ENCODE results near the gene AUTS2. TPM values are rescaled to one million over a fixed set of nuclear protein-coding genes. Genes with fewer than 3 reads are reported as not detected.

AUTS2 gene
- total and polyA plus RNA-seq, 2 donors (not counting 1 experiment from before 2014, with no cell fraction given): 0.60 to 9.1 TPM

DNA sequence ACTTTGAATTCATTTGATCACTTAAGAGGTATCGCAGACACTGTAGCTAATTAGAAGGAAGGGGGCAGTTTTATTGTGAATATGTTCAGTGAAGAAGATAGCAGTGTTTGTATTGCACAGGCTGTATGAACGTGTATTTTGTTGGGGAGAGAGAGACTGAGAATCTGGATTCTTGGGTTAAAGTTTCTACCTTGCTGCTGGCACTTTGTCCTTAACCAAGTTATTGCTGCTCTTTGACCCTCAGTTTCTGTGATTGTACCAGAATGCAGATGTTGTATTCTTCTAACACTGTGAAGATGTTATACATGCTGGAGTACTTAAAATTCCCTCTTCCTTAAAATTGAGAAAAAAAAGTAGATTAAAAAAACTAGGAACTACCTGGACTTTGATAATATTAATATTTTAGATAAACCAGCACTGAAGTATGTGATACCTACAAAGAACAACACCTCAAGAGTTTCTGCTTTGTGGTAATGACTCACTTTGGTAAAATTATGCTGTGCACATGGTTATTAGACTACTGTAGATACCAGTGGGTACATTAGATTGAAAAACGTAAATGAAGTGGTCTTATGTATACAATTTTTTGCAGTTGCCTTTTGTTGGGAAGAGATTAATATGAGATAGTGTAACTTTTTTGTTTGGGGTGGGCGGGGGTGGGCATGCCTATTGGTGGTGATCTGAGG is 321.3 kb downstream of the AUTS2 start:
- Histone ChIP-seq H3K9me3 (ENCODE audit: control insufficient read depth, insufficient read depth, low read depth, low read length) (no peaks in the 10 kb centered on the region), H3K4me2 (ENCODE audit: extremely low read depth, insufficient read depth, low read length) (no peak overlapping the region), H3K27ac (ENCODE audit: insufficient read depth, low read length) (no peak overlapping the region), H3K4me3 (replicated peaks in 1 of 4; ENCODE audit: control extremely low read depth in 1 of 4, insufficient read depth in 1 of 4, low read depth in 3 of 4, low read length in 4 of 4) (no peak overlapping the region), H3K27me3 (ENCODE audit: control insufficient read depth, insufficient read depth, low read length) (no peaks in the 10 kb centered on the region), H2AFZ (ENCODE audit: low read length) (no peak overlapping the region), H3K9ac (ENCODE audit: insufficient read depth, low read length) (no peak overlapping the region), H3K79me2 (ENCODE audit: control insufficient read depth, insufficient read depth, low read length) (no peaks in the 10 kb centered on the region), H3K4me1 (ENCODE audit: control insufficient read depth, extremely low read depth, insufficient read depth, low read length) (no peaks in the 10 kb centered on the region), H4K20me1 (ENCODE audit: control insufficient read depth, extremely low read depth, insufficient read depth, low read length) (no peaks in the 10 kb centered on the region), H3K36me3 (ENCODE audit: control insufficient read depth, insufficient read depth, low read length) (no peaks in the 10 kb centered on the region)
- TF ChIP-seq, protein P1, sequence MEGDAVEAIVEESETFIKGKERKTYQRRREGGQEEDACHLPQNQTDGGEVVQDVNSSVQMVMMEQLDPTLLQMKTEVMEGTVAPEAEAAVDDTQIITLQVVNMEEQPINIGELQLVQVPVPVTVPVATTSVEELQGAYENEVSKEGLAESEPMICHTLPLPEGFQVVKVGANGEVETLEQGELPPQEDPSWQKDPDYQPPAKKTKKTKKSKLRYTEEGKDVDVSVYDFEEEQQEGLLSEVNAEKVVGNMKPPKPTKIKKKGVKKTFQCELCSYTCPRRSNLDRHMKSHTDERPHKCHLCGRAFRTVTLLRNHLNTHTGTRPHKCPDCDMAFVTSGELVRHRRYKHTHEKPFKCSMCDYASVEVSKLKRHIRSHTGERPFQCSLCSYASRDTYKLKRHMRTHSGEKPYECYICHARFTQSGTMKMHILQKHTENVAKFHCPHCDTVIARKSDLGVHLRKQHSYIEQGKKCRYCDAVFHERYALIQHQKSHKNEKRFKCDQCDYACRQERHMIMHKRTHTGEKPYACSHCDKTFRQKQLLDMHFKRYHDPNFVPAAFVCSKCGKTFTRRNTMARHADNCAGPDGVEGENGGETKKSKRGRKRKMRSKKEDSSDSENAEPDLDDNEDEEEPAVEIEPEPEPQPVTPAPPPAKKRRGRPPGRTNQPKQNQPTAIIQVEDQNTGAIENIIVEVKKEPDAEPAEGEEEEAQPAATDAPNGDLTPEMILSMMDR (conservative IDR thresholded peaks at IDR 0.05 in 1 of 2, IDR thresholded peaks at IDR 0.05 in 1 of 2; ENCODE audit: low read depth in 1 of 2, low read length in 2 of 2): no peak
- TF ChIP-seq EZH2 (IDR thresholded peaks at IDR 0.05; ENCODE audit: low read length, missing control alignments): no peak
- peak in 1 of 2 donors; percentile 51 for DNase-seq (ENCODE audit: low read depth in 2 of 2)

DNA sequence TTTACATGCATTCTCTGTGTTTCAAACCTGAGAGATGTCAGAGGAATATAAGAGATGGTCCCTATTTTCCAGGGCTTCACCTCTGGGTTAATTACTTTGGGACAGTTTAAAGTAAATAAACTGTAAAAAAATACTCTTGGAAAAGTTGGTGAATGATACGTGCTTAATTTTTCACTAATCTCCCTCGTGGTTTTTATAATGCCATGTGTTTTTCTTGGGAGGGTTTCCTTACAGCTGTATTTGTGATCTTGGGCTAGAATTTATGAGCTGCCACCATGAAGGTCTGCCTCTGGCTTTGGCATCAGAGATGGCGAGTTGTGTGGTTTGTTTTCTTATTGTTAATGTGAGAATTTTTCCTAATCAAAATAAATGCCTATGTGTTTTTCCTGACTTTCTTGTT is 322.5 kb downstream of the AUTS2 start:
- TF ChIP-seq, protein P1 (conservative IDR thresholded peaks at IDR 0.05 in 1 of 2, IDR thresholded peaks at IDR 0.05 in 1 of 2; ENCODE audit: low read depth in 1 of 2, low read length in 2 of 2): no peak
- no peak for TF ChIP-seq EZH2 (IDR thresholded peaks at IDR 0.05; ENCODE audit: low read length, missing control alignments)
- Histone ChIP-seq H3K79me2 (ENCODE audit: control insufficient read depth, insufficient read depth, low read length) (no peaks in the 10 kb centered on the region), H3K27me3 (ENCODE audit: control insufficient read depth, insufficient read depth, low read length) (no peaks in the 10 kb centered on the region), H3K36me3 (ENCODE audit: control insufficient read depth, insufficient read depth, low read length) (no peaks in the 10 kb centered on the region), H3K9me3 (ENCODE audit: control insufficient read depth, insufficient read depth, low read depth, low read length) (no peaks in the 10 kb centered on the region), H3K27ac (ENCODE audit: insufficient read depth, low read length) (no peak overlapping the region), H2AFZ (ENCODE audit: low read length) (no peak overlapping the region), H4K20me1 (ENCODE audit: control insufficient read depth, extremely low read depth, insufficient read depth, low read length) (no peaks in the 10 kb centered on the region), H3K4me3 (replicated peaks in 1 of 4; ENCODE audit: control extremely low read depth in 1 of 4, insufficient read depth in 1 of 4, low read depth in 3 of 4, low read length in 4 of 4) (no peak overlapping the region), H3K4me1 (ENCODE audit: control insufficient read depth, extremely low read depth, insufficient read depth, low read length) (no peaks in the 10 kb centered on the region), H3K4me2 (ENCODE audit: extremely low read depth, insufficient read depth, low read length) (no peak overlapping the region), H3K9ac (ENCODE audit: insufficient read depth, low read length) (no peak overlapping the region)
- DNase-seq (ENCODE audit: low read depth in 2 of 2): peak in 1 of 2 donors; percentile 14

DNA sequence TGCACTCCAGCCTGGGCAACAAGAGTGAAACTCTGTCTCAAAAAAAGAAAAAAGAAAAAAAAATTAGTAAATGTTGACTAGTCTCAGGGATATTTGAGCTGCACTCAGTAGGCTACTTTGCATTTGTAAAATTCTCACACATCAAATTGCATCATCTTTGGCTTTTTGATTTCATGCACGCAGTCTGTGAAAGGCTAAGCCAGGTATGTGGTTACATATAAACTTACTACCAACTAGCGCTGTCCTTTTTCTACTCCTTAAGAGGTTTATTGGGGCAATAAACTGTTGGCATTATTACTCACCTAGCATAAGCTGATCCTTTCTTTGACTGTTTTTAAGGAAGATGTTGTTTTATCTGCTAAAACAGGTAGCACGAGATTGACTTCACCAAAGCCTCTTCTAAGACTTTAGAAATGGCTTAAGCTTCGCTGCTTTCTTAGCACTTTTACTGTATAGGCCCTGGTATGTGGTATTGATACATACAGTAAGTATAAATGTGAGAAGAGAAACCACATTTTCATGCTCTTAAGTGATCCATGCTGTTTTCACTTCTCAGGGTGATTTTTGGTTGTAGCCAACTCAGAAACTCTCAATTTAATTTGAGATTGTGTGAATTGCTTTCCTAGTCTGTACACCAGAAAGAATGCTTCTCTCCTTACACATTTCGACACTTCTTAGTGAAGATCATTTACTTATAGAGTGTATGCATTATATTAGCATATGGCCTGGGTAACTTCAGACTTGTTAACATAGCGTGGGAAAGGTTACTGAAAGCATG is 323.9 kb downstream of the AUTS2 start:
- no peaks in the 10 kb centered on the region for H3K79me2 ChIP-seq (ENCODE audit: control insufficient read depth, insufficient read depth, low read length)
- DNase-seq (ENCODE audit: low read depth in 2 of 2): no peak
- H2AFZ ChIP-seq (ENCODE audit: low read length): no peak overlapping the region

More for the DNA sequence above, 323.9 kb downstream of the AUTS2 start:
- no peak overlapping the region for H3K4me3 ChIP-seq (replicated peaks in 1 of 4; ENCODE audit: control extremely low read depth in 1 of 4, insufficient read depth in 1 of 4, low read depth in 3 of 4, low read length in 4 of 4)
- H3K9me3 ChIP-seq (ENCODE audit: control insufficient read depth, insufficient read depth, low read depth, low read length): no peaks in the 10 kb centered on the region
- no peaks in the 10 kb centered on the region for H3K36me3 ChIP-seq (ENCODE audit: control insufficient read depth, insufficient read depth, low read length)
- no peak overlapping the region for H3K4me2 ChIP-seq (ENCODE audit: extremely low read depth, insufficient read depth, low read length)
- TF ChIP-seq, protein P1 (conservative IDR thresholded peaks at IDR 0.05 in 1 of 2, IDR thresholded peaks at IDR 0.05 in 1 of 2; ENCODE audit: low read depth in 1 of 2, low read length in 2 of 2): no peak
- no peak for TF ChIP-seq EZH2 (IDR thresholded peaks at IDR 0.05; ENCODE audit: low read length, missing control alignments)
- H3K4me1 ChIP-seq (ENCODE audit: control insufficient read depth, extremely low read depth, insufficient read depth, low read length): no peaks in the 10 kb centered on the region
- no peaks in the 10 kb centered on the region for H4K20me1 ChIP-seq (ENCODE audit: control insufficient read depth, extremely low read depth, insufficient read depth, low read length)
- H3K9ac ChIP-seq (ENCODE audit: insufficient read depth, low read length): no peak overlapping the region
- H3K27ac ChIP-seq (ENCODE audit: insufficient read depth, low read length): no peak overlapping the region
- H3K27me3 ChIP-seq (ENCODE audit: control insufficient read depth, insufficient read depth, low read length): no peaks in the 10 kb centered on the region
